Measurements from ENCODE around the gene CRLF2.
"Not testable (repeated sequence)": the region's sequence is repeated elsewhere in the genome, so short reads cannot be mapped to it uniquely, and the experiment has no call there.

CRLF2 gene

GRCh38 chrX:1176531-1177320 lies 35.7 kb downstream of the CRLF2 start:
- H3K36me3 ChIP-seq (ENCODE audit: insufficient read depth, low read length); H3K4me1 ChIP-seq (ENCODE audit: control insufficient read depth, insufficient read depth, low read length); H3K4me3 ChIP-seq (ENCODE audit: low read length); H3K9ac ChIP-seq (ENCODE audit: low read depth, low read length); H3K27me3 ChIP-seq (ENCODE audit: control insufficient read depth, insufficient read depth, low read length); H3K4me2 ChIP-seq (ENCODE audit: low read length); H3K9me3 ChIP-seq (replicated peaks; ENCODE audit: low read length): not testable (repeated sequence)

- not testable (repeated sequence) for H3K27me3 ChIP-seq (ENCODE audit: control insufficient read depth, insufficient read depth, low read length); H3K4me2 ChIP-seq (ENCODE audit: low read length); H3K9ac ChIP-seq (ENCODE audit: low read depth, low read length); H3K4me3 ChIP-seq (ENCODE audit: low read length); H3K4me1 ChIP-seq (ENCODE audit: control insufficient read depth, insufficient read depth, low read length); H3K9me3 ChIP-seq (replicated peaks; ENCODE audit: low read length); H3K36me3 ChIP-seq (ENCODE audit: insufficient read depth, low read length)
Measured at GRCh38 chrX:1174609-1175545, 37.6 kb downstream of the CRLF2 start.

- H3K9ac ChIP-seq (ENCODE audit: low read depth, low read length); H3K36me3 ChIP-seq (ENCODE audit: insufficient read depth, low read length); H3K27me3 ChIP-seq (ENCODE audit: control insufficient read depth, insufficient read depth, low read length); H3K4me2 ChIP-seq (ENCODE audit: low read length); H3K9me3 ChIP-seq (replicated peaks; ENCODE audit: low read length); H3K4me3 ChIP-seq (ENCODE audit: low read length); H3K4me1 ChIP-seq (ENCODE audit: control insufficient read depth, insufficient read depth, low read length): not testable (repeated sequence)
Measured at GRCh38 chrX:1173435-1173834, 39.0 kb downstream of the CRLF2 start.

GRCh38 chrX:1172496-1172895 lies 40.0 kb downstream of the CRLF2 start:
- H3K4me1 ChIP-seq (ENCODE audit: control insufficient read depth, insufficient read depth, low read length), result no peaks in the 10 kb centered on the region
- no peak overlapping the region for H3K4me2 ChIP-seq (ENCODE audit: low read length)
- H3K9me3 ChIP-seq (replicated peaks; ENCODE audit: low read length), result no peaks in the 10 kb centered on the region
- no peaks in the 10 kb centered on the region for H3K27me3 ChIP-seq (ENCODE audit: control insufficient read depth, insufficient read depth, low read length)
- no peaks in the 10 kb centered on the region for H3K36me3 ChIP-seq (ENCODE audit: insufficient read depth, low read length)
- no peak overlapping the region for H3K4me3 ChIP-seq (ENCODE audit: low read length)
- no peak overlapping the region for H3K9ac ChIP-seq (ENCODE audit: low read depth, low read length)

- not testable (repeated sequence) for H3K9me3 ChIP-seq (replicated peaks; ENCODE audit: low read length); H3K4me3 ChIP-seq (ENCODE audit: low read length); H3K4me2 ChIP-seq (ENCODE audit: low read length); H3K9ac ChIP-seq (ENCODE audit: low read depth, low read length); H3K36me3 ChIP-seq (ENCODE audit: insufficient read depth, low read length); H3K4me1 ChIP-seq (ENCODE audit: control insufficient read depth, insufficient read depth, low read length); H3K27me3 ChIP-seq (ENCODE audit: control insufficient read depth, insufficient read depth, low read length)
Measured at GRCh38 chrX:1171915-1172314, 40.5 kb downstream of the CRLF2 start.

GRCh38 chrX:1170243-1170642 lies 42.2 kb downstream of the CRLF2 start:
- H3K4me3 ChIP-seq (ENCODE audit: low read length), result no peak overlapping the region

GRCh38 chrX:1169189-1169588 lies 43.3 kb downstream of the CRLF2 start:
- Histone ChIP-seq H3K36me3 (ENCODE audit: insufficient read depth, low read length) (no peaks in the 10 kb centered on the region), H3K4me2 (ENCODE audit: low read length) (no peak overlapping the region), H3K9ac (ENCODE audit: low read depth, low read length) (no peak overlapping the region), H3K4me3 (ENCODE audit: low read length) (no peak overlapping the region), H3K27me3 (ENCODE audit: control insufficient read depth, insufficient read depth, low read length) (no peaks in the 10 kb centered on the region), H3K4me1 (ENCODE audit: control insufficient read depth, insufficient read depth, low read length) (no peaks in the 10 kb centered on the region), H3K9me3 (replicated peaks; ENCODE audit: low read length) (no peaks in the 10 kb centered on the region)

More at GRCh38 chrX:1170243-1170642, 42.2 kb downstream of the CRLF2 start:
- H3K27me3 ChIP-seq (ENCODE audit: control insufficient read depth, insufficient read depth, low read length), result no peaks in the 10 kb centered on the region
- H3K4me2 ChIP-seq (ENCODE audit: low read length), result no peak overlapping the region
- no peaks in the 10 kb centered on the region for H3K36me3 ChIP-seq (ENCODE audit: insufficient read depth, low read length)
- no peaks in the 10 kb centered on the region for H3K9me3 ChIP-seq (replicated peaks; ENCODE audit: low read length)
- H3K4me1 ChIP-seq (ENCODE audit: control insufficient read depth, insufficient read depth, low read length), result no peaks in the 10 kb centered on the region
- no peak overlapping the region for H3K9ac ChIP-seq (ENCODE audit: low read depth, low read length)

GRCh38 chrX:1167918-1168481 lies 44.4 kb downstream of the CRLF2 start:
- H3K4me1 ChIP-seq (ENCODE audit: control insufficient read depth, insufficient read depth, low read length), result no peaks in the 10 kb centered on the region
- H3K9me3 ChIP-seq (replicated peaks; ENCODE audit: low read length), result no peaks in the 10 kb centered on the region
- H3K4me2 ChIP-seq (ENCODE audit: low read length), result no peak overlapping the region
- no peaks in the 10 kb centered on the region for H3K36me3 ChIP-seq (ENCODE audit: insufficient read depth, low read length)
- no peaks in the 10 kb centered on the region for H3K27me3 ChIP-seq (ENCODE audit: control insufficient read depth, insufficient read depth, low read length)
- H3K4me3 ChIP-seq (ENCODE audit: low read length), result no peak overlapping the region
- H3K9ac ChIP-seq (ENCODE audit: low read depth, low read length), result no peak overlapping the region

- no peaks in the 10 kb centered on the region for H3K27me3 ChIP-seq (ENCODE audit: control insufficient read depth, insufficient read depth, low read length)
- no peaks in the 10 kb centered on the region for H3K9me3 ChIP-seq (replicated peaks; ENCODE audit: low read length)
- no peak overlapping the region for H3K9ac ChIP-seq (ENCODE audit: low read depth, low read length)
- H3K4me2 ChIP-seq (ENCODE audit: low read length), result no peak overlapping the region
- H3K4me1 ChIP-seq (ENCODE audit: control insufficient read depth, insufficient read depth, low read length), result no peaks in the 10 kb centered on the region
- no peaks in the 10 kb centered on the region for H3K36me3 ChIP-seq (ENCODE audit: insufficient read depth, low read length)
- H3K4me3 ChIP-seq (ENCODE audit: low read length), result no peak overlapping the region
Measured at GRCh38 chrX:1167466-1167865, 45.0 kb downstream of the CRLF2 start.

- no peak overlapping the region for H3K9ac ChIP-seq (ENCODE audit: low read depth, low read length)
- H3K27me3 ChIP-seq (ENCODE audit: control insufficient read depth, insufficient read depth, low read length), result no peaks in the 10 kb centered on the region
- no peaks in the 10 kb centered on the region for H3K36me3 ChIP-seq (ENCODE audit: insufficient read depth, low read length)
- H3K9me3 ChIP-seq (replicated peaks; ENCODE audit: low read length), result no peaks in the 10 kb centered on the region
- H3K4me2 ChIP-seq (ENCODE audit: low read length), result no peak overlapping the region
- H3K4me3 ChIP-seq (ENCODE audit: low read length), result no peak overlapping the region
- no peaks in the 10 kb centered on the region for H3K4me1 ChIP-seq (ENCODE audit: control insufficient read depth, insufficient read depth, low read length)
Measured at GRCh38 chrX:1165535-1166196, 46.8 kb downstream of the CRLF2 start.

Measured in skeletal muscle satellite cell (primary cell).